ENCODE data around the gene JMJD6. TPM values are rescaled to one million over a fixed set of nuclear protein-coding genes. Genes with fewer than 3 reads are reported as not detected.

Gene JMJD6
- total RNA-seq, 1 experiment from 2014 or later, result 28.9 TPM

- no peaks in the 10 kb centered on the region for H3K4me1 ChIP-seq (ENCODE audit: insufficient read depth, low read length)
- no peak overlapping the region for H2AK5ac ChIP-seq (ENCODE audit: insufficient read length, low read length)
- Mint-ChIP-seq H3K27ac (no peak overlapping the region), H3K27me3 (ENCODE audit: low read depth) (no peaks in the 10 kb centered on the region), H3K9me3 (no peaks in the 10 kb centered on the region), H3K36me3 (ENCODE audit: insufficient read depth in 1 of 3, low read depth in 3 of 3) (peaks cover 32 to 80% (median 78%) of the 10 kb centered on the region in 3 experiments; a peak in 6 of 7 replicates), H3K4me1 (peaks cover 8% of the 10 kb centered on the region in 2 experiments), H3K4me3 (no peak overlapping the region)
- no peak overlapping the region for H2BK5ac ChIP-seq (ENCODE audit: insufficient read length, low read length)
- H3K79me2 ChIP-seq (ENCODE audit: insufficient read depth, low read length), result 0 out of 2 replicates have a peak, but pooled peaks cover 3% of the 10 kb centered on the region
- WGBS (ENCODE audit: extremely low coverage, insufficient read length, low lambda C conversion rate), result no CpG with 5 or more reads among the region's 10 CpGs
- H3K9ac ChIP-seq (ENCODE audit: extremely low read depth, insufficient read length, low read length), result no peak overlapping the region
- no peak overlapping the region for H3K14ac ChIP-seq (ENCODE audit: insufficient read depth, low read length)
- H3K23ac ChIP-seq (ENCODE audit: insufficient read length, low read depth, low read length), result no peak overlapping the region
- H3T11ph ChIP-seq (ENCODE audit: low read length), result no peak overlapping the region
- H2BK15ac ChIP-seq (ENCODE audit: low read depth, low read length), result no peak overlapping the region
- no peak overlapping the region for H3K4me2 ChIP-seq (ENCODE audit: insufficient read depth, insufficient read length, low read length)
- no peak for DNase-seq
- H4K5ac ChIP-seq (ENCODE audit: insufficient read length, low read depth, low read length), result no peak overlapping the region
- no peak overlapping the region for H2BK120ac ChIP-seq (ENCODE audit: low read depth, low read length, poor library complexity, severe bottlenecking)
- no peaks in the 10 kb centered on the region for H3K79me1 ChIP-seq (ENCODE audit: insufficient read depth, low read depth, low read length, poor library complexity, severe bottlenecking)
- H4K91ac ChIP-seq (ENCODE audit: insufficient read length, low read depth, low read length), result no peak overlapping the region
- H2AFZ ChIP-seq (ENCODE audit: low read length), result no peak overlapping the region
- no peaks in the 10 kb centered on the region for H3K27me3 ChIP-seq (ENCODE audit: insufficient read depth, low read length)
- H3K23me2 ChIP-seq (ENCODE audit: insufficient read length, low read depth, low read length, poor library complexity, severe bottlenecking), result peaks cover 6% of the 10 kb centered on the region
- no peak overlapping the region for H3K4ac ChIP-seq (ENCODE audit: low read depth, low read length)
- no peak for TF ChIP-seq CTCF (conservative IDR thresholded peaks at IDR 0.05)
- no peak overlapping the region for H4K8ac ChIP-seq (replicated peaks; ENCODE audit: insufficient read length, low read depth, low read length)
- no peaks in the 10 kb centered on the region for H4K20me1 ChIP-seq (ENCODE audit: control insufficient read depth, insufficient read depth, insufficient read length)
- H3K9me3 ChIP-seq (ENCODE audit: control insufficient read depth, low read depth, low read length), result no peaks in the 10 kb centered on the region
- H2BK20ac ChIP-seq (ENCODE audit: low read depth, low read length, poor library complexity, severe bottlenecking), result no peak overlapping the region
- no peak overlapping the region for H2BK12ac ChIP-seq (ENCODE audit: insufficient read length, low read depth, low read length)
- no peak overlapping the region for H3K56ac ChIP-seq (ENCODE audit: insufficient read length, low read depth, low read length)
- H3K27ac ChIP-seq (ENCODE audit: insufficient read length, low read depth, low read length), result no peak overlapping the region
- H3K18ac ChIP-seq (ENCODE audit: insufficient read length, low read depth, low read length), result no peak overlapping the region
Observed at GRCh38 chr17:76721463-76721862, 4.9 kb downstream of the JMJD6 start.

Data from H9 (cell line).